Suppressor macrophage (primary cell): ENCODE results near the gene MARK3.
"Not testable (repeated sequence)": the region's sequence is repeated elsewhere in the genome, so short reads cannot be mapped to it uniquely, and the experiment has no call there.

Source experiments
- DNase-seq, 4 experiments: peaks; one replicate each; pipeline ENCODE4 v3.0.0-alpha.2; 2020 to 2022
- total RNA-seq, 17 experiments: gene quantifications; one replicate each; lab custom pipeline; 2026; ENCODE audit warnings: mixed read lengths in 6 of 17, inconsistent platforms in 3 of 17; lab: John Stamatoyannopoulos, UW

Gene MARK3
- 79.9 to 235 (median 119) reads per million in 17 experiments for total RNA-seq

DNA sequence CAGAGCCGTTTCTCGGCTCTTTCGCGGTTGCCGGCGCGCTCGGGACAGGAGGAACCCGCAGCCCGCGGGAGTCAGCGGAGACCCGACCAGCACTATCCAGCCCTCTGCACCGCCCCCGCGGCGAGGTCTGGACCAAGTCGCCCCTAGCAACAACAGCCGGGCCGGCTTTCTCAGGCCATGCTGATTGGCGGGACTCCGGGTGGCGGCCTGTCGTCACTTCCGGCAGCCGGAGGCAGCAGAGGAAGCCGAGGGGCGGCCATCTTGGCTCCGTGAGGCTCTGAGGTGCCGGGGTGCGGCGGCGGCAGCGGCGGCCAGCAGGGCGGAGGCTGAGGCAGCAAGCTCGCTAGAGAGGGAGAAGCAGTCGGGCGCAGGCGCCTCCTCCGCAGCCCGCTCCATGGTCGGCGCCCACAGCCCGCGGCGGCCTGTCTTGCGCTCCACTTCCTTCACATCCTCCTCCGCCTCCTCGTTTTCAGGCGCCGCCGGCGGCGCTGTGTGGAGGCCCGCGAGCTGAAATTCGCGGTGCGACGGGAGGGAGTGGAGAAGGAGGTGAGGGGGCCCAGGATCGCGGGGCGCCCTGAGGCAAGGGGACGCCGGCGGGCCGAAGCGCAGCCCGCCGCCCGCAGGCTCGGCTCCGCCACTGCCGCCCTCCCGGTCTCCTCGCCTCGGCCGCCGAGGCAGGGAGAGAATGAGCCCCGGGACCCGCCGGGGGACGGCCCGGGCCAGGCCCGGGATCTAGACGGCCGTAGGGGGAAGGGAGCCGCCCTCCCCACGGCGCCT is at the start of gene MARK3:
MARK3 (plus strand) TSS at position 264 of the 777 bp plus-strand sequence. CDS start 615 bp downstream, outside the sequence.
- peak; percentile 97 to 99 (median 99) for DNase-seq

DNA sequence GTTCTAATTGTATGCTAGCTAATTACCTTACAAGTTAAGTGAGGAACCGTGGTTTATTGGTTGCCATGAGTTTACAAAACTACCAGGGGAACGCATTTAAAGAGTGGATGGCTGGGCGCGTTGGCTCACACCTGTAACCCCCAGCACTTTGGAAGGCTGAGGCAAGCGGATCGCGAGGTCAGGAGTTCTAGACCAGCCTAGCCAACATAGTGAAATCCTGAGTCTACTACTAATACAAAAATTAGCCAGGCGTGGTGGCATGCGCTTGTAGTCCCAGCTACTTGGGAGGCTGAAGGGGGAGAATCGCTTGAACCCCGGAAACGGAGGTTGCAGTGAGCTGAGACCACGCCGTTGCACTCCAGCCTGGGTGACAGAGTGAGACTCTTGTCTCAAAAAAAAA is 49.0 kb upstream of the MARK3 start:
- no peak for DNase-seq

DNA sequence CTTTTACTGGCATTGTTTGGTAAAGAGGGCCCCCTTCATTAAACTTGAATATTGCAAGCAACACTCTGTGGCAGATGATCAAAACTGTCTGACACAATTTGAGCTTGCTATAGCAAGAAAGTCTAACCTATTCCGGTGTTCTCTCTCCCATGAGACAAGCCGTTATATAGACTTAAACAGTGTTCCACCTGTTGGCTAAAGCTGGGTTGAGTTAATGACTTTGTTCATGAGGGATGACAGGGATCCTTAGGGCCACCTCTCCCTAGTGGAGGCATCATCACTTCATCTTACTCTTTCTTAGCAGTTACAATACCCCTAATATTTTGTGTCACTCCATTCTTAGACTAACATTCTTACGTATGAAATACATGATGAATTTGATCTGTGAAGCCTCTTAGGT is 47.4 kb upstream of the MARK3 start:
- no peak for DNase-seq

DNA sequence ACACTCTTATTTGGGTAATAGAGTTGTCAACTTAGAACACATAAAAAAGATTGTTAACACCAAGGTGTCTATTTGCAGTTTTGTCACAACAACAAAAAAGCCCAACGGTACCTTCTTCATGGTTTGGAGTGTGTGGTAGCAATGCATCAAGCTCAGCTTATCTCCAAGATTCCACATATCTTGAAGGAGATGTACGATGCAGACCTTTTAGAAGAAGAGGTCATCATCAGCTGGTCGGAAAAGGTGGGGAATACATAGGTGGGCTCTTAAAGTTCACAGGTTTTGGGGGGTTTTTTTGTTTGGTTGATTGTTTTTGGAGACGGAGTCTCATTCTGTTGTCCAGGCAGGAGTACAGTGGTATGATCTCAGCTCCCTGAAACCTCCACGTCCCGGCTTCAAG is 45.7 kb upstream of the MARK3 start:
- DNase-seq = no peak

DNA sequence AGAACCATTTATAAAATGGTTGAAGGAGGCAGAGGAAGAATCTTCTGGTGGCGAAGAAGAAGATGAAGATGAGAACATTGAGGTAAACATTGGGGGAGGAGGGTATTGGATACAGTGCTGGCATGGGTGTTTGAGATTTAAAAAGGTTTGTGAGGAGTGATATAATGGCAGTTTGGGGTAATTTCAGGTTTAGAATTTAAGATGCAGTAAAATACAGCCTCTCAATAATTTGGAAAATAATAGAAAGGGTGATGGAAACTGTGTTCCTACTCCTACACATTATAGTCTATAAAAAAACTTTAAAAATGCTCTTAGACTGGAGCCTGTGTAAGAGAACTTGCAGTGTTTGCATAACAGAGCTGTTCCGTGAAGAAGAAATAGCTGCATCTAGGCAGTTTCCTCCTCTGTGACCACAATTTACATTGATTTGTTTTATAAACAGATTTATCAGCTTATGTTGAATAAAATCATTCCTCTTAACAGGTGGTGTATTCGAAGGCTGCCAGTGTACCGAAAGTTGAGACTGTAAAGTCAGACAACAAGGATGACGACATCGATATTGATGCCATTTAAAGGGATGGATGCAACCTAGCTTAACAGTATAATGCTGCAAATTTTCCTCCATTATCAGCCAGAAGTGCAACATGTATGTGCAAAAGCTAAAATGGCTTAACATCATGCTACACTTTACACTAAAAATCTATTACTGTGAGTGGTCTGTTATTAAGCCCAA is 44.6 kb upstream of the MARK3 start:
- DNase-seq = no peak

DNA sequence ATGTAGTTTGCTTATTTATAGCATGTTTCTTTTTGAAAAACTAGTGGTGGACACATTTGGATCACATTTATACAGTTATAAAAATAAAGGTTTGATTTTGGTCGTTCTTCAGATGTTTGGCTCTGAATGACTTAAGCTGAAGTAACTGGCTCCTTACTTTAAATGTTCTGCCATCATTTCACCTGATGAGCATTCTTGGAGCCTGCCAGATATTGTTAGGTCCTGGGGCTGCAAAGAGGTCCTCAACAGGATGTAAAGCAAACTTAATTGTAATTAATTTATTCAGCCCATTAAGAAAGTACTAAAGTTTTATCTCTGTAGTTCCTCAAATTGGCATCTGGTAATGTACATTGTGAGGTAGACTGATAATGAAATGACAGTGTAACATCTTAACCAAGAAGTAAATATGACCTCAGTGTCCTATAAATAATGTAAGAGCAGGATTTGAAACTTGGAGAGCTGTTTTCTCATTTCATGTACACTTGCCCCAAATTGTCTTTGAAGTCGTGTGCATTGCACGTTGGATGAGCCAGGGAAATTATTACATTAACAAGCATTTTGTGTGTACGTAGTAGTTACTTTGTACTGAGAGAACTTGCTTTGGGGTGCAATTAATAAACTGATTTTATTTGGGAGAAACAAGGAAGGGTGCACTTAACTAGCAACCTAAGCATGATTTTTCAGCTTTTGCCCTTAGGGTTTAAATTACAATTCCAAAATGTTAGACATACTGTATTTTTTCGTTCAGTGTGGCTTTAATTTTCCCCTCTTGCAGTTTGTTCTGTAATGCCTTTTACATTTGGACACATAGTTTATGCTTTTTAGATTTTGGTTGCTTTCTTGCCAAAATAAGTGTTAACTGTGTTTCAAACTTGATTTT is 43.7 kb upstream of the MARK3 start:
- no peak for DNase-seq

DNA sequence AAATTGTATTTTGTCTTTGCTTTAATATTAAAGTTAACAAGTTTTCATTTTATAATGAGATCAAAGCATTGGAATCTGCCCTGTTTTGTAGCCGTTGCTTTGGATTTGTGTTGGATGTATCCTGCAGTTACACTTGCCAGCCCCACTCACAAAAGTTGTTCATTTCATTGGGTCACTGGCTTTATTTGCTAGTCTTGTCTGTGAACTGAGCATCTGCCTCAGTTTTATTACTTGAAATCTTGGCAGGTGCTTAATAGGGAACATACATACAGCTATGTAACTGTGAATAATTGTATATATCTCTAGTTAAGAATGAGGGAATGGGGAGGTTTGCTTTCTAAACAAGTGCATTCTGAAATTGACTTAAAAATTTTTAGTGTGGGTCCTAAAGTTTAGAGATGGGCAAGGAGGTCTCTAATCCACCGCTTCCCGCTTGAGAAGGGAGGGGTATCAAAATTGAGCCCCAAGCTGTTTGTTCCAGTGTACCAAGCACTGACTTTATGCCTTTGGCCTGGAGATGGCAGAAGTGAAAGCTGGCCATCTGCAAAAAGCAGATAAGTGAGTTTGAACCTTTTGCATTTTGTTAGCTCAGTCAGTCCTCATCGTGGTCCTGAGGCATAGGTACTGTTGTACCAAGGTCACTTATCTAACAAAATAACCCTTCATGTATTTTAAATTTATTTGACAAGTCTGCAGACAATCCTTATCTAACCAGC is 41.9 kb upstream of the MARK3 start:
- no peak for DNase-seq

DNA sequence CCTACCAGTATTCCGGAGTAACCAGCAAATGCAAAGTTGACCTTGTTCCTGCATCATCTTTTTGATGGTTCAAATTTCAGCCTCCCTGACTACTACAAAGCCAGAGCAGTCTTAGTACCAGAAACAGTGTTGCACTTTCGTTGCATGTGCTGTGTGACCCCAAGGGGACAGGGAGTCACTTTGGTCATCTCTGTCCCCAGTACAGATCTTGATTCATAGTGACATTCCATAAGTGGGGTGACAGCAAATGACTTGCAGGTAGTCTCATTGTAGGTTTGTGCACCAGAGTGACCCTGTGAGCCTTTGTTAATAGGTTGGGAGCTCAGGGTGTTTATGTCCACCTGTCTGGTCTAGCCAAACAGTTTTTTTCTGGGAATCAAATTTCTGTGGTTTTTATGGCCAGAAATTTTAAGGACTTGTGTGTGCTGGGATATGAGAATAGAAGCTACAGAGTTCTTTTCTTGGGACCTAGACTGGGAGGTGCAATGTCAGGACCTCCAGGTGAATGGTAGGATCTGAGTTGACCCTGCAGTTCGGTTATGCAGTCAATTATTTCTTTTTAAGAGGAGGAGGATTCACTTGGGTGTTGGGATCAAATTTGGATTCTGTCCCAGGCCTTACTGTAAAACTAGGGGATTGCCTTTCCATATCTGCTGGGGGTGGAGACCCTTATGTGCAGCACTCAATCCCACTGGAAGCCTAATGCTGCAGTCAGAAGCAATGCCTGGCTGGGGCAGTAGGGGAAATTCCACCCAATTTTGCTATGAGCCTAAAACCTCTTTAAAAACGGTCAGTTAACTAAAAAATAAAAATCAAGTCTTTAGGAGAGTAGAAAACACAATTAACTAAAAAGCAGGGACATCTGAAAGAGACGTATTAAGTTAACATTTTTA is 41.1 kb upstream of the MARK3 start:
- DNase-seq = no peak

DNA sequence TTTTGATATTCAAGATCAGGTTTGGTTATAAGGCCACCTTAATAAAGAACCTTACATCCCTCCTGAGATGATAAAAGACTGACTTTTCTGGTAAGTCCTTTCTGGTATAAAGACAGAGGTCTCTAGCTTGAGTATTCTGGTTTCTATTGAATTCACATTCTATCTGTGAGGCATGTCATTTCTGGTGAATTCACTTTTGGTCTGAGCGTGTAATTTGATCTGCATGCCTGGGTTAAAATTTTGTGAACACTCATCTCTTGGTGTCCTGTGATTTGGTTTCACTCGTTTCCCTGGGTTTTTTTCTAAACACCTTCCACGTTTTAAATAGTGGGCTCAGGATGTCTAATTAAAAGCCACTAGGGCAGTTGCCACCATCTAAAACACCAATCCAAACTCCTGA is 38.9 kb upstream of the MARK3 start:
- no peak for DNase-seq

DNA sequence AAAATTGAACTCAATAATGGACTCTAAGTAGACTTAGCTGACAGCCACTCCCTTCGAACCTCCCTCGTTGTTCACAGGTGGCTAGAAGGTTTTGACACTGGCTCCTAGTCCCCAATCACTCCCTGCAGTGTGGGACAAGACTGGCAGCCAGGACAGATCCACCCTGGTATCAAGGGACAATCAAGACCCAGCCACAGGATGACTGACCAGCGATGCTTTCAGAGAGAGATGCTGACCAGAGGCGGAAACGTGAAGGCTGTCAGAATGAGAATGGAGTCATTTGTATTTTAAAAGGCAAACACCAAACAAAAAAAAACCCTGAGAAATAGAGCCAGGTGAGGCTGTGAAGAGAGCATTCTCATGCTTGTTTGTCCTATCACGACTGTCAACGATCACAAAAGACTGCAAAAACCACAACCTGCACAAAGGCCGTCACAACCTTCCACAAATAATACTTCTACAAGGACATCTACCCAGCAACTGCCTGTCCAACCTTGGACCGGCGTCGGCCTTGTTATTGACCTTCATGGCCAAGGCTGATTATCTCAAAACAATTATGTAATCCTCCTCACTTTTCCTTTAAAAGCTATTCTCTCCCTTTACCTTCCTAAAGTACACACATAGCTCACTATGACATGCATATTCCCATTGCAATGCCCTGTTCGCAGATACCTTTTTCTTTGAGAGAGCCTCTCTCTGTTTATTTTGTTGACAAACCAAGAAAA is 38.0 kb upstream of the MARK3 start:
- no peak for DNase-seq

DNA sequence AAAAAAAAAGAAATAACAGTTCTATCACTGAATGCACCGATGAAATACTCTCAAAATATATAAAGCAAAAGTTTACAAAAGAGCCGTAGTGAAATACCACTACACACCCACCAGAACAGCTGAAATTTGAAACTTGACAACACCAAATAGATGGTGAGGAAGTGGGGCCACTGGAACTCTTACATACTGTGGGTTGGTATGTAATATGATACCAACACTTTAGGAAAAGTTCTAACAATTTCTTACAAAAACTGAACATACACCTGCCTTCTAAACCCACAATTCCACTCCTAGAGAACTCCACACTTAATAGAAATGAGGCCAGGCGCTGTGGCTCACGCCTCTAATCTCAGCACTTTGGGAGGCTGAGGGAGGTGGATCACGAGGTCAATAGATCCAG is 37.1 kb upstream of the MARK3 start:
- DNase-seq = no peak

DNA sequence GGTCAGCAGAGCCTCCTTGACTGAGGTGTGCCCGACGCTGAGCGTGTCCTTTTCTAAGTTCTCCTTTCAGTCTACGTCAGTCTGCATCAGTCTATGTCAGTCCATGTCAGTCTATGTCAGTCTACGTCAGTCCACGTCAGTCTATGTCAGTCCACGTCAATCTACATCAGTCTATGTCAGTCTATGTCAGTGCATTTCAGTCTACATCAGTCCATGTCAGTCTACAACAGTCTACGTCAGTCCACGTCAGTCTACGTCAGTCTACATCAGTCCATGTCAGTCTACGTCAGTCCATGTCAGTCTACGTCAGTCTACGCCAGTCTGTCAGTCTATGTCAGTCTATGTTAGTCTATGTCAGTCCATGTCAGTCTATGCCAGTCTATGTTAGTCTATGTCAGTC is 35.2 kb upstream of the MARK3 start:
- DNase-seq = no peak

DNA sequence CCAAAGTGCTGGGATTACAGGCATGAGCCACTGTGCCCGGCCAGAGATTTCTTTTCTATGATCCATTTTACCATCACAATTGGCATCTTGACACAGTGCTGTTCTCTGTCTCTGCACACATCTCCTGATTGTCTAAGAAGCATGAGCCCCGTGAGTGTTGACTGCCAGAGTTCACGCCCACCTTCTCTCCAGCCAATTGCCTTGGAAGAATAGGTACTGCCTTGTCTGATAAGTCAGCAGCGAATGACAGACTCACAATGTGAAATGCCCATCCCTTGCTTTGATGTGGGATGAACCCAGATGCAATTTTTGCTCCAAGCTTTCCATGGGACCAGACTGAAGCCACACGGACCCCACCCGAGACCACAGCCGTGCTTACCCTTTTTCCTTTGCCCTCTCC is 31.9 kb upstream of the MARK3 start:
- no peak for DNase-seq

DNA sequence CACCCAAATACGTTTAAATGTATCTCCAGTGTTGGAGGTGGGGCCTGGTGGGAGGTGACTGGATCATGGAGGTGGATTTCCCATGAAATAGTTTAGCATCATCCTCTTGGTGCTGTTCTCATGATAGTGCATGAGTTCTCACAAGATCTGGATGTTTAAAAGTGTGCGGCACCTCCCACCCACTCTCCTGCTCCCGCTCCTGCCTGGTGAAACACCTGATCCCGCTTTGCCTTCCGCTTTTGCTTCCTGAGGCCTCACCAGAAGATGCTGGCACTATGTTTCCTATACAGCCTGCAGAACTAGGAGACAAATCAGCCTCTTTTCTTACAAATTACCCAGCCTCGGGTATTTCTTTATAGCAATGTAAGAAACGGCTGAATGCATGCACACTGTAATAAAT is 31.1 kb upstream of the MARK3 start:
- no peak for DNase-seq

DNA sequence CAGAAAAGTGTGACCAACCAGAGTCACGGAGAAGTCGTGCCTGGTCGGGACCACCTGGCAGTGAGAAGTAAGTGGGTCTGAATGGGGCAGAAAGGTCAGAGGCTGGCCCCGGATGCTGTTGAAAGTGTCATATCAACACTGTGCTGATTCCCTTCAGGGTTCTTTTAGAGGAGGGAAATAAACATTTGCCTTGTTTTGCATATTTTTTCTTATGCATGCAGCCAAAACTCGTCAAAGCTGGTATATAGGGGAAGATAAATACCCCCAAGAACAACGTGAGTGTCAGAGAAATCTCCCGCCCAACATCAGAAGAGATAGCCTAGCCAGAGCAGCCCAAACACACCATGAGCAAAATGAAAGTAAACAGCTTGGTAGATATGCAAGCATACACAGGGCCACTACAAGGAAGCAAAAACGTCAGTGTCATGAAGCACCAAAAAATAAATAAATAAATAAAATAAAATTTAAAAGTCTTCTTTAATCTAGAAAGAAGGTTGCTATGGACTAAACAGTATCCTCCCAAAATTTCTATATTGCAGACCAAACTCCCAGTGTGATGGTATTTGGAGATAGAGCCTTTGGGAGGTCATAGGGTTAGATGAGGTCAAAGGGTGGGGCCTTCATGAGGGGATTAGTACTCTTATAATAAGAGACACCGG is 29.1 kb upstream of the MARK3 start:
- no peak for DNase-seq

DNA sequence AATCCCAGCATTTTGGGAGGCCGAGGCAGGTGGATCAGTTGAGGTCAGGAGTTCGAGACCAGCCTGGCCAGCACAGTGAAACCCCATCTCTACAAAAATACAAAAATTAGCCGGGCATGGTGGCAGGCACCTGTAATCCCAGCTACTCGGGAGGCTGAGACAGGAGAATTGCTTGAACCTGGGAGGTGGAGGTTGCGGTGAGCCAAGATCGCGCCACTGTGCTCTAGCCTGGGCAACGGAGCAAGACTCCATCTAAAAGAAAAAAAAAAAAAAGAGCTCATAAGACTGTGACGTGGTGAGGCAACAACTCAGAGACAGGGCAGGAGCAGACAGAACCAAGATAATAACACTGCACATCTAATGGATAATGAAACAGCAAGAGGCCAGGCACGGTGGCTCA is 27.7 kb upstream of the MARK3 start:
- DNase-seq = not testable (repeated sequence)

DNA sequence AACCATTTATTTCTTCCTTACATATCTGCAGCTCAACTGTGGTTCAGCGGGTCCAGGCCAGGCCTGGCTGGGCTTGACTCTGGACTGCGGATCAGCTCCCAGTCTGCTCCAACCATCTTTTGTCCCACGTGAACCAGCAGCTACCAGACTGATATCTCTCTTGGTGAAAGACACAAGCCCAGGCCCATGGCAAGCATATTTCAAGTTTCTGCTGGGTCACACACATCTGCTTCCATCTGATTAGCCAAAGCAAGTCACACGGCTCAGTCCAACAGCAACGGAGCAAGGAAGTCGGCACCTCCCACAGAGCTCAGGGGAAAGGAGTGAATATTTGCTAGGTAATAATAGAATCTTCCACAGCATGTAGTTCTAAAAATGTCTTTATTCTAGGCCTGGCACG is 24.7 kb upstream of the MARK3 start:
- no peak for DNase-seq

DNA sequence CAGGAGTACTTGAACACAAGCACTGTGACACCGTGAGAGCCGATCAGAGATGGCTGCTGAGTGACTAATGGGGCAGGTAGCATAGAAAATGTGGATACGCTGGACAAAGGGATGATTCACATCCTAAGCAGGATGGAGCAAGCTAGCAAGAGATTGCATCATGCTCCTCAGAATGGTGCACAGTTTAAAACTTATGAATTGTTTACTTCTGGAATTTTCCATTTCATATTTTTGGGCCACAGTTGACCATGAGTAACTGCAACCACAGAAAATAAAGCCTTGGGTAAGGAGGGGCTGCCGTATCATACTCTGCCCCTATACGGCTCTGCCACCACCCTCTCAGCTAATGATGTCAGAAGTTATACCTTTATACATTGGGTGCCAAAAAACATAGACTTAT is 23.3 kb upstream of the MARK3 start:
- DNase-seq = peak; percentile 57 to 80 (median 62)

DNA sequence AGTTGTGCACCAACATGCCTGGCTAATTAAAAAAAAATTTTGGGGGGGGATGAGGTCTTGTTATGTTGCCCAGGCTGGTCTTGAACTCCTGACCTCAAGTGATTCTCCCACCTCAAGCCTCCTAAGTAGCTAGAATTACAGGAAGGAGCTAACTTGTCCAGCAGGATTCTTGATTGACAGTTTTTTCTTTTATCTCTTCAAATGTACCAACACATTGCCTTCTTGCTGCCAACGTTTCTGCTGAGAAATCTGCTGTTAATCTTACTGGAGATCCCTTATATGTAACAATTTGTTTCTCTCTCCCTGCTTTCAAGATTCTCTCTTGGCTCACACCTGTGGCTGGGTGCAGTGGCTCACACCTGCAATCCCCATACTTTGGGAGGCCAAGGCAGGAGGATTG is 22.4 kb upstream of the MARK3 start:
- DNase-seq = no peak

DNA sequence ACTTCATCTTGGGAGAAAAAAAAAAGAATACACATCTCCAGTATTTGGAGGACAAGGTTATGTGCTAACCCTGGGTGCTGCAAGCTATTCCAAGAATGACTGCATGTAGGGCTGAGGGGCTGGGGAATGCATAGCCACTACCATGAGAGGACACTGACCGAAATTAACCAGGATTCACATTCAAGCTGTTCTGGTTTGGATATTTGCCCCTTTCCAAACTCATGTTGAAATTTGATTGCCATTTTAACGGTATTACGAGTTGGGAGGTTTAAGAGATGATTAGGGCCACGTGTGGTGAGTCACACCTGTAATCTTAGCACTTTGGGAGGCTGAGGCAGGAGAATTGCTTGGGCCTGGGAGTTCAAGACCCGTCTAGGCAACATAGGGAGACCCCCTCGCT is 18.5 kb upstream of the MARK3 start:
- DNase-seq = no peak
